WTC11 (cell line): ENCODE measurements around the gene WDFY4. TPM values are rescaled to one million over a fixed set of nuclear protein-coding genes. Genes with fewer than 3 reads are reported as not detected.

Experiments used
- ATAC-seq: fragments of 200-7000 bp; cut with Tn5 transposase; 2 replicates; pipeline ENCODE4 v1.10.0; 2021; ENCODE audit warnings: mild to moderate bottlenecking, moderate library complexity
- CTCF ChIA-PET: fragments of 300-600 bp; sonication (Branson Sonifier 250); formaldehyde crosslinking; loops from one replicate; lab custom pipeline; 2021; ENCODE audit warnings: antibody characterized with exemption; lab: Charles Lee
- POLR2A ChIA-PET: fragments of 350-600 bp; sonication (Branson Sonifier 250); formaldehyde crosslinking; loops from one replicate; lab custom pipeline; 2021; ENCODE audit warnings: antibody characterized with exemption; lab: Charles Lee
- DNase-seq: peaks from one replicate; pipeline ENCODE4 v3.0.0; 2021; ENCODE audit warnings: low spot score
- H3K27ac Mint-ChIP-seq: 2 replicates; pipeline ENCODE4 v1.8.0; 2021; ENCODE audit warnings: mixed read lengths
- H3K27me3 Mint-ChIP-seq: 2 replicates; pipeline ENCODE4 v1.8.0; 2021; ENCODE audit warnings: low read depth, mild to moderate bottlenecking, moderate library complexity, mixed read lengths
- H3K36me3 Mint-ChIP-seq: 2 replicates; pipeline ENCODE4 v1.8.0; 2021; ENCODE audit warnings: mixed read lengths
- H3K4me1 Mint-ChIP-seq: 2 replicates; pipeline ENCODE4 v1.8.0; 2022; ENCODE audit warnings: mixed read lengths
- H3K4me3 Mint-ChIP-seq: 2 replicates; pipeline ENCODE4 v1.8.0; 2021; ENCODE audit warnings: mild to moderate bottlenecking, moderate library complexity, mixed read lengths
- H3K9me3 Mint-ChIP-seq: 2 replicates; pipeline ENCODE4 v1.8.0; 2021; ENCODE audit warnings: mixed read lengths
- AR ChIP-seq: fragments of 250-450 bp; sonication (Bioruptor Pico); IDR thresholded peaks from 2 replicates; pipeline ENCODE4 v1.9.0; 2021; ENCODE audit warnings: mild to moderate bottlenecking
- ARID4B ChIP-seq: sonication (generic); formaldehyde crosslinking; IDR thresholded peaks from 2 replicates; pipeline ENCODE4 v1.8.0; 2023; ENCODE audit warnings: missing genetic modification reagents, mild to moderate bottlenecking, borderline replicate concordance
- ATF1 ChIP-seq: sonication (generic); formaldehyde crosslinking; IDR thresholded peaks from 2 replicates; pipeline ENCODE4 v1.8.1; 2023; ENCODE audit warnings: mild to moderate bottlenecking, moderate library complexity, missing genetic modification reagents
- ATF3 ChIP-seq: sonication (generic); formaldehyde crosslinking; conservative IDR thresholded peaks from 2 replicates; pipeline ENCODE4 v1.8.1; 2022; ENCODE audit warnings: mild to moderate bottlenecking, missing genetic modification reagents
- CDX4 ChIP-seq: fragments of 250-450 bp; sonication (Bioruptor Pico); IDR thresholded peaks from 2 replicates; pipeline ENCODE4 v1.9.0; 2021; ENCODE audit warnings: moderate library complexity, mild to moderate bottlenecking, inconsistent platforms, borderline replicate concordance
- CREB1 ChIP-seq: sonication (generic); formaldehyde crosslinking; IDR thresholded peaks from 2 replicates; pipeline ENCODE4 v1.8.0; 2023; ENCODE audit warnings: mild to moderate bottlenecking, missing genetic modification reagents
- EMX1 ChIP-seq: fragments of 250-450 bp; sonication (Bioruptor Pico); IDR thresholded peaks from 2 replicates; pipeline ENCODE4 v1.8.0; 2021; ENCODE audit warnings: mild to moderate bottlenecking
- FOXK1 ChIP-seq: sonication (generic); formaldehyde crosslinking; IDR thresholded peaks from 2 replicates; pipeline ENCODE4 v1.8.0; 2022; ENCODE audit warnings: mild to moderate bottlenecking, moderate library complexity, missing genetic modification reagents
- JUN ChIP-seq: sonication (generic); formaldehyde crosslinking; IDR thresholded peaks from 2 replicates; pipeline ENCODE4 v1.8.0; 2023; ENCODE audit warnings: mild to moderate bottlenecking, missing genetic modification reagents
- MLX ChIP-seq: sonication (generic); formaldehyde crosslinking; IDR thresholded peaks from 2 replicates; pipeline ENCODE4 v1.8.1; 2023; ENCODE audit warnings: mild to moderate bottlenecking, missing genetic modification reagents, moderate library complexity
- NFATC4 ChIP-seq: fragments of 250-450 bp; sonication (Bioruptor Pico); IDR thresholded peaks from 2 replicates; pipeline ENCODE4 v1.9.0; 2021; ENCODE audit warnings: mild to moderate bottlenecking
- PREB ChIP-seq: sonication (generic); formaldehyde crosslinking; IDR thresholded peaks from 2 replicates; pipeline ENCODE4 v1.8.1; 2022; ENCODE audit warnings: mild to moderate bottlenecking, missing genetic modification reagents, moderate library complexity, borderline replicate concordance
- RELA ChIP-seq: sonication (generic); formaldehyde crosslinking; IDR thresholded peaks from 2 replicates; pipeline ENCODE4 v1.8.1; 2022; ENCODE audit warnings: missing genetic modification reagents, mild to moderate bottlenecking, borderline replicate concordance
- RORB ChIP-seq: fragments of 250-450 bp; sonication (Bioruptor Pico); IDR thresholded peaks from 2 replicates; pipeline ENCODE4 v1.9.0; 2021; ENCODE audit warnings: mild to moderate bottlenecking
- SP1 ChIP-seq: sonication (generic); formaldehyde crosslinking; conservative IDR thresholded peaks from 2 replicates; pipeline ENCODE4 v1.8.1; 2022; ENCODE audit warnings: missing genetic modification reagents
- TCF7 ChIP-seq: sonication (generic); formaldehyde crosslinking; IDR thresholded peaks from 2 replicates; pipeline ENCODE4 v1.8.0; 2022; ENCODE audit warnings: mild to moderate bottlenecking, low read depth, missing genetic modification reagents, moderate library complexity
- TEAD1 ChIP-seq: sonication (generic); formaldehyde crosslinking; IDR thresholded peaks from 2 replicates; pipeline ENCODE4 v1.8.0; 2022; ENCODE audit warnings: mild to moderate bottlenecking, missing genetic modification reagents
- TP53 ChIP-seq: sonication (generic); formaldehyde crosslinking; IDR thresholded peaks from 2 replicates; pipeline ENCODE4 v1.8.1; 2023; ENCODE audit warnings: mild to moderate bottlenecking, missing genetic modification reagents
- USF1 ChIP-seq: sonication (generic); formaldehyde crosslinking; IDR thresholded peaks from 2 replicates; pipeline ENCODE4 v1.8.0; 2022; ENCODE audit warnings: mild to moderate bottlenecking, missing genetic modification reagents
- ZNF121 ChIP-seq: sonication (generic); formaldehyde crosslinking; IDR thresholded peaks from 2 replicates; pipeline ENCODE4 v1.8.0; 2023; ENCODE audit warnings: missing genetic modification reagents
- ZNF219 ChIP-seq: sonication (generic); formaldehyde crosslinking; IDR thresholded peaks from 2 replicates; pipeline ENCODE4 v1.8.0; 2023; ENCODE audit warnings: missing genetic modification reagents, mild to moderate bottlenecking, borderline replicate concordance
- ZNF263 ChIP-seq: sonication (generic); formaldehyde crosslinking; IDR thresholded peaks from 2 replicates; pipeline ENCODE4 v1.8.1; 2022; ENCODE audit warnings: low read depth, mild to moderate bottlenecking, moderate library complexity, missing genetic modification reagents
- ZNF396 ChIP-seq: fragments of 250-450 bp; sonication (Bioruptor Pico); IDR thresholded peaks from 2 replicates; pipeline ENCODE4 v1.8.0; 2021; ENCODE audit warnings: mild to moderate bottlenecking, moderate library complexity, borderline replicate concordance
- ZNF423 ChIP-seq: fragments of 250-450 bp; sonication (Bioruptor Pico); IDR thresholded peaks from 2 replicates; pipeline ENCODE4 v2.1.2; 2022; ENCODE audit warnings: mild to moderate bottlenecking, moderate library complexity
- ZNF671 ChIP-seq: fragments of 250-450 bp; sonication (Bioruptor Pico); IDR thresholded peaks from 2 replicates; pipeline ENCODE4 v1.8.0; 2021; ENCODE audit warnings: mild to moderate bottlenecking
- total RNA-seq: library from RNA; stranded (reverse); gene quantifications from 3 replicates; pipeline ENCODE4 v1.2.3, GENCODE V29; 2021
- TF ChIP-seq, protein P1 (sequence below): fragments of 250-450 bp; sonication (Bioruptor Pico); IDR thresholded peaks from 2 replicates; pipeline ENCODE4 v1.8.0; 2021; ENCODE audit warnings: mild to moderate bottlenecking
- TF ChIP-seq, protein P2 (sequence below): fragments of 250-450 bp; sonication (Bioruptor Pico); IDR thresholded peaks from 2 replicates; pipeline ENCODE4 v1.9.0; 2021; ENCODE audit warnings: mild to moderate bottlenecking

WDFY4 gene
- total RNA-seq, 1 experiment from 2014 or later = 0.13 TPM

GRCh38 chr10:48943096-48943495 lies 258.4 kb downstream of the WDFY4 start (continued):
- TF ChIP-seq AR (CRISPR knock-in tag) (no peak), TEAD1 (CRISPR knock-in tag) (no peak), ZNF423 (CRISPR knock-in tag) (no peak), MLX (CRISPR knock-in tag) (no peak), TP53 (CRISPR knock-in tag) (no peak), RORB (CRISPR knock-in tag) (no peak), ZNF121 (CRISPR knock-in tag) (no peak), ATF1 (no peak), ATF3 (CRISPR knock-in tag) (no peak), USF1 (CRISPR knock-in tag) (no peak), ZNF671 (CRISPR knock-in tag) (no peak), TCF7 (CRISPR knock-in tag) (no peak), ARID4B (no peak)
- TF ChIP-seq, all 79 proteins: peak for 0

- H3K27ac Mint-ChIP-seq = no peak overlapping the region
- H3K4me3 Mint-ChIP-seq = no peak overlapping the region
- no peaks in the 10 kb centered on the region for H3K9me3 Mint-ChIP-seq
- ATAC-seq (no peak), DNase-seq (no peak)
- POLR2A ChIA-PET = no interaction called here
- peaks cover 12% of the 10 kb centered on the region for H3K4me1 Mint-ChIP-seq
- H3K36me3 Mint-ChIP-seq = no peaks in the 10 kb centered on the region
- CTCF ChIA-PET = no interaction called here
- H3K27me3 Mint-ChIP-seq = no peaks in the 10 kb centered on the region
- TF ChIP-seq PREB (CRISPR knock-in tag) = no peak
- TF ChIP-seq, protein P1, sequence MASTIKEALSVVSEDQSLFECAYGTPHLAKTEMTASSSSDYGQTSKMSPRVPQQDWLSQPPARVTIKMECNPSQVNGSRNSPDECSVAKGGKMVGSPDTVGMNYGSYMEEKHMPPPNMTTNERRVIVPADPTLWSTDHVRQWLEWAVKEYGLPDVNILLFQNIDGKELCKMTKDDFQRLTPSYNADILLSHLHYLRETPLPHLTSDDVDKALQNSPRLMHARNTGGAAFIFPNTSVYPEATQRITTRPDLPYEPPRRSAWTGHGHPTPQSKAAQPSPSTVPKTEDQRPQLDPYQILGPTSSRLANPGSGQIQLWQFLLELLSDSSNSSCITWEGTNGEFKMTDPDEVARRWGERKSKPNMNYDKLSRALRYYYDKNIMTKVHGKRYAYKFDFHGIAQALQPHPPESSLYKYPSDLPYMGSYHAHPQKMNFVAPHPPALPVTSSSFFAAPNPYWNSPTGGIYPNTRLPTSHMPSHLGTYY = no peak
- TF ChIP-seq JUN (CRISPR knock-in tag) = no peak
- no peak for TF ChIP-seq ZNF396
- TF ChIP-seq ZNF219 (CRISPR knock-in tag) = no peak
- TF ChIP-seq ATF1 = no peak
- TF ChIP-seq RORB (CRISPR knock-in tag) = no peak
- no peak for TF ChIP-seq SP1
- TF ChIP-seq NFATC4 (CRISPR knock-in tag) = no peak
- TF ChIP-seq, protein P2, sequence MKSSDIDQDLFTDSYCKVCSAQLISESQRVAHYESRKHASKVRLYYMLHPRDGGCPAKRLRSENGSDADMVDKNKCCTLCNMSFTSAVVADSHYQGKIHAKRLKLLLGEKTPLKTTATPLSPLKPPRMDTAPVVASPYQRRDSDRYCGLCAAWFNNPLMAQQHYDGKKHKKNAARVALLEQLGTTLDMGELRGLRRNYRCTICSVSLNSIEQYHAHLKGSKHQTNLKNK (CRISPR knock-in tag) = no peak
- no peak for TF ChIP-seq ZNF263
- TF ChIP-seq FOXK1 (CRISPR knock-in tag) = no peak
- no peak for TF ChIP-seq CDX4 (CRISPR knock-in tag)
- TF ChIP-seq EMX1 = no peak
- no peak for TF ChIP-seq CREB1
- no peak for TF ChIP-seq RELA (CRISPR knock-in tag)
Measured at GRCh38 chr10:48944171-48944570, 259.5 kb downstream of the WDFY4 start.
